Left ventricle myocardium inferior (tissue), 1 donor: Measurements from ENCODE around the gene DDI1. TPM values are rescaled to one million over a fixed set of nuclear protein-coding genes. Genes with fewer than 3 reads are reported as not detected.
A peak's percentile ranks its signal among the peaks of the same experiment; 100 is the strongest.

Source experiments
- DNase-seq: peaks from one replicate; pipeline ENCODE4 v3.0.0-alpha.2; 2020
- H3K27ac ChIP-seq: fragments of 200-600 bp; replicated peaks from 2 replicates; pipeline ENCODE4 v1.8.0; 2021
- H3K27me3 ChIP-seq: fragments of 200-600 bp; 2 replicates; pipeline ENCODE4 v1.8.0; 2021; ENCODE audit warnings: low read depth
- H3K36me3 ChIP-seq: fragments of 200-600 bp; 2 replicates; pipeline ENCODE4 v1.8.0; 2021
- H3K4me1 ChIP-seq: fragments of 200-600 bp; 2 replicates; pipeline ENCODE4 v1.8.0; 2021
- H3K4me3 ChIP-seq: fragments of 200-600 bp; 2 replicates; pipeline ENCODE4 v1.8.0; 2021; ENCODE audit warnings: mild to moderate bottlenecking, moderate library complexity
- H3K9me3 ChIP-seq: fragments of 200-600 bp; replicated peaks from 2 replicates; pipeline ENCODE4 v1.8.0; 2021
- intact Hi-C: fragments of 100-400 bp; cut with micrococcal nuclease; formaldehyde crosslinking; loops from one replicate; pipeline ENCODE4 v1.11.0; 2022
- total RNA-seq: library from RNA; stranded (reverse); fragmentation: NEBNext Ultra II Directional; extraction: Animal tissue kit (Norgen Biotek cat#: 25700); gene quantifications from one replicate; pipeline ENCODE4 v1.2.1, GENCODE V29; 2021
- TF ChIP-seq, protein P1 (sequence below): fragments of 200-600 bp; IDR thresholded peaks from 2 replicates; pipeline ENCODE4 v1.8.0; 2021; ENCODE audit warnings: antibody characterized with exemption, mild to moderate bottlenecking, borderline replicate concordance
- donor health status: DM: no; HTN: yes; CAD: no; lungs with severe emphysema.

DDI1 gene
- total RNA-seq, 1 donor from 2014 or later, result not detected

DNA sequence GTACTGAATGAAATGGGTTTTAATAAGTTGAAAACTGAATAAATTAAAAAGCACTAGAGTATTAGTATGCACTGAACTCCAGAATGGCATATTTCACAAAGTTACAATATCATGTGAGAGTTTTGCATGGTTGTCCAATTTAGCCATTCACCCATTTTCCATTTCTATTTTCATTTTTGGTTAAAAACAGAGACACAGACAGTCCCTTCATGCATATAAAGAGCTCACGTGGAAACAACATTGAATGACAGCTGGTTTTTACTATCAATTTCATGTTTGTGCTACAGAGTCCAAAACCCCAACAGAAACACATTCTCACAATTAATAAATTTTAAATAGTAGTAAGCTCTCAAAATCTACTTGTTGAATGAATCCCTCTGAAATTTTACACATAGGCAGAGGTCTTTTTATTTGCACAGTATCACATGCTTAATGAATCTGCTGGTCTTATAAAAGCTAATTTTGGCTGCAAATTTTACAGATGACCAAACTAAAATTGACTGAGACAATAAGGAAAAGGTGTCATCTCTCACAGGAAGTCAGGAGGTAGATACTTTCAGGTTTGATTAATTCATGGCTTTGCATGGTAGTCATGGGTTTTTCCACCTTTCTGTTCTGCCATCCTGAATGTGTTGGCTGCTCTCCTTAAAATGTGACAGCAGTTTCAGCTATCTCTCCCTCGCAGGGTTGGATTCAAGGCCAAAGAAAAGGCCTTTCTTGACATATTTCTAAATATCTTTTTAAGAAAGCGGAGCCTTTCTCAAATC lies 20.6 kb upstream of the DDI1 start:
- TF ChIP-seq, protein P1, sequence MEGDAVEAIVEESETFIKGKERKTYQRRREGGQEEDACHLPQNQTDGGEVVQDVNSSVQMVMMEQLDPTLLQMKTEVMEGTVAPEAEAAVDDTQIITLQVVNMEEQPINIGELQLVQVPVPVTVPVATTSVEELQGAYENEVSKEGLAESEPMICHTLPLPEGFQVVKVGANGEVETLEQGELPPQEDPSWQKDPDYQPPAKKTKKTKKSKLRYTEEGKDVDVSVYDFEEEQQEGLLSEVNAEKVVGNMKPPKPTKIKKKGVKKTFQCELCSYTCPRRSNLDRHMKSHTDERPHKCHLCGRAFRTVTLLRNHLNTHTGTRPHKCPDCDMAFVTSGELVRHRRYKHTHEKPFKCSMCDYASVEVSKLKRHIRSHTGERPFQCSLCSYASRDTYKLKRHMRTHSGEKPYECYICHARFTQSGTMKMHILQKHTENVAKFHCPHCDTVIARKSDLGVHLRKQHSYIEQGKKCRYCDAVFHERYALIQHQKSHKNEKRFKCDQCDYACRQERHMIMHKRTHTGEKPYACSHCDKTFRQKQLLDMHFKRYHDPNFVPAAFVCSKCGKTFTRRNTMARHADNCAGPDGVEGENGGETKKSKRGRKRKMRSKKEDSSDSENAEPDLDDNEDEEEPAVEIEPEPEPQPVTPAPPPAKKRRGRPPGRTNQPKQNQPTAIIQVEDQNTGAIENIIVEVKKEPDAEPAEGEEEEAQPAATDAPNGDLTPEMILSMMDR, result no peak
- Histone ChIP-seq H3K4me1 (no peaks in the 10 kb centered on the region), H3K27me3 (no peaks in the 10 kb centered on the region), H3K27ac (no peak overlapping the region), H3K4me3 (no peak overlapping the region), H3K9me3 (no peaks in the 10 kb centered on the region), H3K36me3 (no peaks in the 10 kb centered on the region)
- no peak for DNase-seq
- intact Hi-C loops, result no loop called here

DNA sequence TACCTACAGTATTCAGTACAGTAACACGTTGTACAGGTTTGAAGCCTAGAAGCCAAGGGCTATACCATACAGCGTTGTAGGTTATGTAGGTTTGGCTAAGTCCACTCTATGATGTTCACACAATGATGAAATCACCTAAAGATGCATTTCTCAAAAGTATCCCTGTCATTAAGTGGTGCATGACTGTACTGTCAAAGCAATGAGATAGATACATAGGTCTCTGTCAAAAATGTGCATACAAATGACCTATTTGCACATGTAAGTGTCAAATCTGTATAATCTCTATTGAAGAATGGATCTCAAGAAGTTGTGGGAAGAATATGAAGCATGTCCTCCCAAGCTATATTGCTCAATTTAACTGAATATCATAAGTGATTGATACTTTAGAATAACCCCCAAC lies 11.9 kb upstream of the DDI1 start:
- intact Hi-C loops, result no loop called here

DNA sequence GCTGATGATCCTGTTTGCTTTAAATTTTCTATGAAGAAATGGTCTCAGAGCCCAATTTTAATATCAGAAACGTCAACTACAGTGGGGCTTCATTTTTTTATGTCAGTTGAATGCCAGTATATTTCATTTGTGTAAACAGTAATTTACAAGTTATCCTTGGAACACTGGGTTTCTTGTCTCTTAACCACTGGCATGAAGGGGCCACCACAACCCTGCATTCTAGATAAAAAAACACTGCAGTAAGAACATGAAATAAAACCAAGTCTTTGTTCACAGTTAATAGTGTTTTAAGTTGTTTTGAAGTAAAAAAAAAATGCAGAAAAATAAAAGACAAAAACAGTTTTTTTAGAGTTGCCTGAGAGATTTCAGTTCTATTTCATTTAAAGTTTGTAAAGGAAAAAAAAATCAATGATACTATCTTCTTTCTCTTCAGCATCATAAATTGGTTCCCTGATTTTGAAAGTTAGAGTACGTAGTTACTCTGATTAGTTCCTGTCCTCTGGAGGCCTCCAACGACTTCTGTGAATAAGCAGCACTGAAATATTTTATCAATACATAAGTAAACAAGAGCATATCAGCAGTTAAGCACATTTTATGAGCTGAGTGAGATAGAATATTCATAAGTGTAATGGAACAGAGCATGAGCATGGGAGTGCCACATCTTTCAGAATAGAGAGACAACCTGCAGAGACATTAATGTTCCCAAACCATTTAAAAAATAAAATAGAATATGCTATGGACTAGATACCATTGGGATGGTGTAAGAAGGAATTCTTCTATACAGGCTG lies 7.8 kb upstream of the DDI1 start:
- Histone ChIP-seq H3K27me3 (no peaks in the 10 kb centered on the region), H3K27ac (no peak overlapping the region), H3K4me3 (no peak overlapping the region), H3K4me1 (peaks cover 11% of the 10 kb centered on the region), H3K9me3 (peaks cover 10% of the 10 kb centered on the region), H3K36me3 (no peaks in the 10 kb centered on the region)
- TF ChIP-seq, protein P1, result no peak
- intact Hi-C loops, result no loop called here
- DNase-seq, result no peak

More for the DNA sequence above, 11.9 kb upstream of the DDI1 start:
- no peak overlapping the region for H3K4me3 ChIP-seq
- no peak overlapping the region for H3K27ac ChIP-seq
- TF ChIP-seq, protein P1, result no peak
- no peaks in the 10 kb centered on the region for H3K9me3 ChIP-seq
- no peaks in the 10 kb centered on the region for H3K36me3 ChIP-seq
- no peak for DNase-seq
- H3K4me1 ChIP-seq, result no peaks in the 10 kb centered on the region
- H3K27me3 ChIP-seq, result no peaks in the 10 kb centered on the region

DNA sequence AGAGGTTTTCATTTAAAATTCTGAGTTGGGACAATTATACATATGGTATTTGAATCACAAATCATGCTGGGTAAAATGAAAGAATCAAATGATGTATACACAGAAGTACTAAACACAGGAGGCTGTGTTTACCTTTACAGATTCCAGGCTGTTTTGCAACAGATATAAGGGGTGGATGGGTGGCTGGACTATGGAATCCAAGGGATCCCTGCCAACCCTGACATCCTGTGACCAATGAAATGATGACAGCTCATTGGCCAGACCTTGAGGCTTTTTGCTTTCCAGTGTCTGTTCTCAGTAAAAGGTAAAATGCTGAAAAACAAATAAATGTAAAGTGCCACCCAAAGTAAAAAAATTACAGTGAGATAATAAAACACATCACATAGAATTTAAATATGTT lies 3.3 kb upstream of the DDI1 start:
- no peaks in the 10 kb centered on the region for H3K27me3 ChIP-seq
- H3K27ac ChIP-seq, result peak overlapping the region; percentile 41
- no peak overlapping the region for H3K4me3 ChIP-seq
- TF ChIP-seq, protein P1, result no peak
- H3K4me1 ChIP-seq, result peaks cover 14% of the 10 kb centered on the region
- DNase-seq, result no peak
- H3K36me3 ChIP-seq, result no peaks in the 10 kb centered on the region
- peaks cover 10% of the 10 kb centered on the region for H3K9me3 ChIP-seq
- intact Hi-C loops, result no loop called here

DNA sequence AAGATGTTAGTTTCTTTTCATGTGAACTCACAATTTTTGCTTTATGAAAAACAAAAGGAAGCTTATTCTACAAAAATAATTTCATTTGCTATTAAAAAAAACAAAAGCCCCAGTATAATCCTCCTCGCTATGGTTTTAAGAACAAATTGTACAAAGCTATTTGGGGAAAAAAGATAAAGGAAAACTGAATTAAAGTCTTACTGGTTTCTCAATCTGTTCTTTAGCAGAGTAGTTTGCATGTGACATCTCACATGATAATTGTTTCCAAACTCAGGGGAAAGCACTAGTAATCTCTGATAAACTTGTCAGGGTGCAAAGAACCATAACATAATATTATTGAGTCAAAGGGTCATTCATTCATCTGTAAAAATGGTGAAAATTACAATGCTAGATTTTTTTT lies 2.9 kb upstream of the DDI1 start:
- Histone ChIP-seq H3K36me3 (no peaks in the 10 kb centered on the region), H3K4me3 (no peak overlapping the region), H3K27me3 (no peaks in the 10 kb centered on the region), H3K9me3 (peaks cover 10% of the 10 kb centered on the region), H3K4me1 (peaks cover 14% of the 10 kb centered on the region), H3K27ac (peak overlapping the region; percentile 41)
- no peak for DNase-seq
- TF ChIP-seq, protein P1, result no peak
- intact Hi-C loops, result no loop called here
